Stimulated activated effector memory CD8-positive, alpha-beta T cell treated with anti-CD3 and anti-CD28 coated beads, Interleukin-12 subunit alpha, Interleukin-12 subunit beta, amount 100 ng/mL, for 72 hours (primary cell): ENCODE results near the gene ZNF439.
A peak's percentile ranks its signal among the peaks of the same experiment; 100 is the strongest.
"Not testable (repeated sequence)": the region's sequence is repeated elsewhere in the genome, so short reads cannot be mapped to it uniquely, and the experiment has no call there.

Experiments used
- ATAC-seq: fragments of 150-1000 bp; cut with Tn5 transposase; 2 replicates; pipeline ENCODE4 v1.10.0; 2021
- DNase-seq, 2 donors: peaks; one replicate each; pipeline ENCODE4 v3.0.0; 2021 to 2022; ENCODE audit warnings: low spot score in 2 of 2
- H3K27ac Mint-ChIP-seq: one replicate; pipeline ENCODE4 v1.8.0; 2022; ENCODE audit warnings: mild to moderate bottlenecking, mixed read lengths
- H3K36me3 Mint-ChIP-seq: one replicate; pipeline ENCODE4 v1.8.0; 2022; ENCODE audit warnings: mild to moderate bottlenecking, mixed read lengths
- H3K4me1 Mint-ChIP-seq: one replicate; pipeline ENCODE4 v1.8.0; 2022; ENCODE audit warnings: mixed read lengths
- H3K4me3 Mint-ChIP-seq: one replicate; pipeline ENCODE4 v1.8.0; 2022; ENCODE audit warnings: mild to moderate bottlenecking, mixed read lengths
- H3K9me3 Mint-ChIP-seq: one replicate; pipeline ENCODE4 v1.8.0; 2022; ENCODE audit warnings: mixed read lengths

ZNF439 gene

GRCh38 chr19:11848594-11849469 is at the start of gene ZNF439:
Gene ZNF439 (plus strand): TSS chr19:11848726. CDS start chr19:11848868, 142 bp downstream.
- Mint-ChIP-seq H3K4me1 (peaks cover 13% of the 10 kb centered on the region), H3K36me3 (no peaks in the 10 kb centered on the region), H3K27ac (no peak within 1 kb of the TSS), H3K9me3 (peaks cover 8% of the 10 kb centered on the region), H3K4me3 (peak within 1 kb of the TSS; percentile 66)
- DNase-seq: peak; percentile 54 to 86
- ATAC-seq: peak; percentile 98

- Mint-ChIP-seq H3K36me3 (no peaks in the 10 kb centered on the region), H3K27ac (no peak overlapping the region), H3K9me3 (peaks cover 25% of the 10 kb centered on the region), H3K4me1 (no peaks in the 10 kb centered on the region), H3K4me3 (no peak overlapping the region)
- ATAC-seq (no peak), DNase-seq (no peak)
Measured at GRCh38 chr19:11806354-11807098, 42.0 kb upstream of the ZNF439 start.

GRCh38 chr19:11807099-11807380 is 41.5 kb upstream of the ZNF439 start:
- H3K9me3 Mint-ChIP-seq: peaks cover 25% of the 10 kb centered on the region
- ATAC-seq (no peak), DNase-seq (no peak)
- H3K27ac Mint-ChIP-seq: no peak overlapping the region
- no peaks in the 10 kb centered on the region for H3K36me3 Mint-ChIP-seq
- H3K4me1 Mint-ChIP-seq: no peaks in the 10 kb centered on the region
- no peak overlapping the region for H3K4me3 Mint-ChIP-seq

GRCh38 chr19:11813703-11814028 is 34.9 kb upstream of the ZNF439 start:
- peaks cover 20% of the 10 kb centered on the region for H3K4me1 Mint-ChIP-seq
- no peaks in the 10 kb centered on the region for H3K36me3 Mint-ChIP-seq
- ATAC-seq: peak; percentile 46
- H3K9me3 Mint-ChIP-seq: peaks cover 4% of the 10 kb centered on the region
- H3K4me3 Mint-ChIP-seq: peak overlapping the region; percentile 83
- peak overlapping the region; percentile 81 for H3K27ac Mint-ChIP-seq
- no peak for DNase-seq

GRCh38 chr19:11814029-11814699 is 34.4 kb upstream of the ZNF439 start, which contains the start of gene ZNF440:
Gene ZNF440 (plus strand): TSS chr19:11814273. CDS start chr19:11814448, 175 bp downstream.
- peak within 1 kb of the TSS; percentile 81 for H3K27ac Mint-ChIP-seq

GRCh38 chr19:11814700-11815035 is 33.9 kb upstream of the ZNF439 start:
- no peak overlapping the region for H3K27ac Mint-ChIP-seq

More at GRCh38 chr19:11814029-11814699, 34.4 kb upstream of the ZNF439 start, which contains the start of gene ZNF440:
- H3K4me3 Mint-ChIP-seq: peak within 1 kb of the TSS; percentile 83
- peaks cover 20% of the 10 kb centered on the region for H3K4me1 Mint-ChIP-seq
- H3K9me3 Mint-ChIP-seq: no peaks in the 10 kb centered on the region
- ATAC-seq (peak; percentile 100), DNase-seq (peak; percentile 66 to 94)
- no peaks in the 10 kb centered on the region for H3K36me3 Mint-ChIP-seq

GRCh38 chr19:11821474-11822109 is 26.9 kb upstream of the ZNF439 start:
- ATAC-seq (no peak), DNase-seq (no peak)
- Mint-ChIP-seq H3K9me3 (peaks cover 10% of the 10 kb centered on the region), H3K4me3 (no peak overlapping the region), H3K27ac (no peak overlapping the region), H3K36me3 (peaks cover 11% of the 10 kb centered on the region), H3K4me1 (peaks cover 9% of the 10 kb centered on the region)

More at GRCh38 chr19:11814700-11815035, 33.9 kb upstream of the ZNF439 start:
- no peak for DNase-seq
- Mint-ChIP-seq H3K4me1 (peaks cover 20% of the 10 kb centered on the region), H3K4me3 (peak overlapping the region; percentile 83), H3K9me3 (no peaks in the 10 kb centered on the region), H3K36me3 (no peaks in the 10 kb centered on the region)
- ATAC-seq: peak; percentile 2

- not testable (repeated sequence) for H3K4me3 Mint-ChIP-seq, H3K27ac Mint-ChIP-seq, H3K4me1 Mint-ChIP-seq, DNase-seq, ATAC-seq
- Mint-ChIP-seq H3K36me3 (peaks cover 47% of the 10 kb centered on the region), H3K9me3 (peaks cover 23% of the 10 kb centered on the region)
Measured at GRCh38 chr19:11828957-11829876, 19.3 kb upstream of the ZNF439 start.

GRCh38 chr19:11832253-11832912 is 16.1 kb upstream of the ZNF439 start:
- no peak for ATAC-seq
- DNase-seq: no peak
- Mint-ChIP-seq H3K4me1 (no peaks in the 10 kb centered on the region), H3K9me3 (peaks cover 20% of the 10 kb centered on the region), H3K36me3 (peaks cover 39% of the 10 kb centered on the region), H3K4me3 (no peak overlapping the region), H3K27ac (no peak overlapping the region)

GRCh38 chr19:11833541-11833940 is 15.0 kb upstream of the ZNF439 start:
- peaks cover 35% of the 10 kb centered on the region for H3K36me3 Mint-ChIP-seq
- no peak overlapping the region for H3K27ac Mint-ChIP-seq
- no peak overlapping the region for H3K4me3 Mint-ChIP-seq
- ATAC-seq (no peak), DNase-seq (no peak)
- peaks cover 21% of the 10 kb centered on the region for H3K9me3 Mint-ChIP-seq
- H3K4me1 Mint-ChIP-seq: no peaks in the 10 kb centered on the region

GRCh38 chr19:11835626-11836066 is 12.9 kb upstream of the ZNF439 start:
- not testable (repeated sequence) for H3K4me3 Mint-ChIP-seq, H3K27ac Mint-ChIP-seq, DNase-seq, ATAC-seq, H3K4me1 Mint-ChIP-seq
- Mint-ChIP-seq H3K9me3 (peaks cover 23% of the 10 kb centered on the region), H3K36me3 (peaks cover 24% of the 10 kb centered on the region)

GRCh38 chr19:11843722-11844121 is 4.8 kb upstream of the ZNF439 start:
- DNase-seq (no peak), ATAC-seq (no peak)
- peaks cover 6% of the 10 kb centered on the region for H3K4me1 Mint-ChIP-seq
- H3K36me3 Mint-ChIP-seq: no peaks in the 10 kb centered on the region
- no peak overlapping the region for H3K4me3 Mint-ChIP-seq
- H3K27ac Mint-ChIP-seq: no peak overlapping the region
- peaks cover 7% of the 10 kb centered on the region for H3K9me3 Mint-ChIP-seq

GRCh38 chr19:11847615-11848014 is 911 bp upstream of the ZNF439 start:
- H3K9me3 Mint-ChIP-seq, ATAC-seq, DNase-seq, H3K36me3 Mint-ChIP-seq, H3K4me3 Mint-ChIP-seq, H3K27ac Mint-ChIP-seq: not testable (repeated sequence)
- peaks cover 13% of the 10 kb centered on the region for H3K4me1 Mint-ChIP-seq

- peaks cover 8% of the 10 kb centered on the region for H3K9me3 Mint-ChIP-seq
- H3K36me3 Mint-ChIP-seq: no peaks in the 10 kb centered on the region
- peaks cover 13% of the 10 kb centered on the region for H3K4me1 Mint-ChIP-seq
- DNase-seq: no peak
- H3K27ac Mint-ChIP-seq: no peak overlapping the region
- ATAC-seq: no peak
- peak overlapping the region; percentile 66 for H3K4me3 Mint-ChIP-seq
Measured at GRCh38 chr19:11848200-11848593, 329 bp upstream of the ZNF439 start.
